Smooth muscle cell (in vitro differentiated cells): ENCODE results near the gene CNPY2. TPM values are rescaled to one million over a fixed set of nuclear protein-coding genes. Genes with fewer than 3 reads are reported as not detected.
"Not testable (repeated sequence)": the region's sequence is repeated elsewhere in the genome, so short reads cannot be mapped to it uniquely, and the experiment has no call there.

ENCODE experiments used
- DNase-seq: peaks from one replicate; lab custom pipeline; 2025; ENCODE audit not compliant: unreplicated experiment; lab: John Stamatoyannopoulos, UW
- H2AFZ ChIP-seq: fragments of 200-600 bp; sonication (generic); 2 replicates; pipeline ENCODE4 v1.6.0; 2016; ENCODE audit warnings: antibody characterized with exemption, low read depth, mild to moderate bottlenecking
- H3F3A ChIP-seq: fragments of 200-600 bp; sonication (generic); 2 replicates; pipeline ENCODE4 v1.6.0; 2017; ENCODE audit warnings: antibody characterized with exemption, low read depth
- H3K27ac ChIP-seq: fragments of 200-600 bp; sonication (generic); 2 replicates; pipeline ENCODE4 v1.5.1; 2016; ENCODE audit warnings: low read depth, mild to moderate bottlenecking
- H3K27me3 ChIP-seq: fragments of 200-600 bp; sonication (generic); 2 replicates; pipeline ENCODE4 v1.6.1; 2016; ENCODE audit warnings: low read depth, mild to moderate bottlenecking
- H3K36me3 ChIP-seq: fragments of 200-600 bp; sonication (generic); 2 replicates; pipeline ENCODE4 v1.5.1; 2016; ENCODE audit warnings: low read depth
- H3K4me1 ChIP-seq: fragments of 200-600 bp; sonication (generic); 2 replicates; pipeline ENCODE4 v1.5.1; 2016; ENCODE audit warnings: low read depth
- H3K4me2 ChIP-seq: fragments of 200-600 bp; sonication (generic); 2 replicates; pipeline ENCODE4 v1.6.0; 2016; ENCODE audit warnings: mild to moderate bottlenecking
- H3K4me3 ChIP-seq: fragments of 200-600 bp; sonication (generic); 2 replicates; pipeline ENCODE4 v1.5.1; 2016; ENCODE audit warnings: mild to moderate bottlenecking
- H3K79me2 ChIP-seq: fragments of 200-600 bp; sonication (generic); 2 replicates; pipeline ENCODE4 v1.6.0; 2016; ENCODE audit warnings: low read depth, mild to moderate bottlenecking
- H3K9ac ChIP-seq: fragments of 200-600 bp; sonication (generic); 2 replicates; pipeline ENCODE4 v1.6.0; 2016; ENCODE audit warnings: low read depth
- H3K9me3 ChIP-seq: fragments of 200-600 bp; sonication (generic); replicated peaks from 2 replicates; pipeline ENCODE4 v1.5.1; 2016; ENCODE audit warnings: low read depth
- H4K20me1 ChIP-seq: fragments of 200-600 bp; sonication (generic); 2 replicates; pipeline ENCODE4 v1.6.0; 2016; ENCODE audit warnings: low read depth
- CTCF ChIP-seq: fragments of 200-600 bp; sonication (generic); IDR thresholded peaks from 2 replicates; pipeline ENCODE4 v1.5.1; 2017; ENCODE audit warnings: borderline replicate concordance, mild to moderate bottlenecking, antibody characterized with exemption; ENCODE audit not compliant: insufficient read depth, poor library complexity, severe bottlenecking
- WGBS: methylation state at CpG from one replicate; pipeline ENCODE4 v1.1.7; 2016; ENCODE audit warnings: low lambda C conversion rate; 5-methylcytosine and 5-hydroxymethylcytosine counted together
- polyA plus RNA-seq: library from polyadenylated mRNA; unstranded; fragments of >200 nt; fragmentation: Nextera tagmentation; extraction: Ambion mirVana; gene quantifications from 2 replicates; pipeline ENCODE4 v1.2.1, GENCODE V29; 2016
- total RNA-seq: library from RNA; depleted of rRNA; stranded (reverse); fragments of >200 nt; gene quantifications from 2 replicates; pipeline ENCODE4 v1.2.3, GENCODE V29; 2014

CNPY2 gene
- total and polyA plus RNA-seq, 2 experiments from 2014 or later: 147 to 334 TPM

GRCh38 chr12:56293795-56294194 is 22.0 kb downstream of the CNPY2 start:
- no peak for DNase-seq

GRCh38 chr12:56288705-56289387 is 26.9 kb downstream of the CNPY2 start:
- peaks cover 62% of the 10 kb centered on the region for H4K20me1 ChIP-seq
- H3K36me3 ChIP-seq: peaks cover 1% of the 10 kb centered on the region
- H3K9ac ChIP-seq: no peak overlapping the region
- H3K79me2 ChIP-seq: peaks cover 66% of the 10 kb centered on the region
- H3K9me3 ChIP-seq: no peaks in the 10 kb centered on the region
- no peak for TF ChIP-seq CTCF
- 91% methylated on average over 3 of the region's 3 CpGs for WGBS
- no peak for DNase-seq
- no peaks in the 10 kb centered on the region for H3F3A ChIP-seq
- H3K4me2 ChIP-seq: no peak overlapping the region
- H3K27me3 ChIP-seq: no peaks in the 10 kb centered on the region
- H2AFZ ChIP-seq: no peak overlapping the region
- no peak overlapping the region for H3K4me3 ChIP-seq
- no peaks in the 10 kb centered on the region for H3K4me1 ChIP-seq
- no peak overlapping the region for H3K27ac ChIP-seq

More at GRCh38 chr12:56293795-56294194, 22.0 kb downstream of the CNPY2 start:
- TF ChIP-seq CTCF: no peak
- no peak overlapping the region for H3K9ac ChIP-seq
- no peak overlapping the region for H3K27ac ChIP-seq
- no peaks in the 10 kb centered on the region for H3K9me3 ChIP-seq
- H3K4me1 ChIP-seq: peaks cover 3% of the 10 kb centered on the region
- H3K27me3 ChIP-seq: no peaks in the 10 kb centered on the region
- peaks cover 92% of the 10 kb centered on the region for H3K79me2 ChIP-seq
- WGBS: 96% methylated on average over 5 of the region's 5 CpGs
- no peak overlapping the region for H3K4me3 ChIP-seq
- H3F3A ChIP-seq: no peaks in the 10 kb centered on the region
- H3K36me3 ChIP-seq: no peaks in the 10 kb centered on the region
- H4K20me1 ChIP-seq: peaks cover 78% of the 10 kb centered on the region
- H3K4me2 ChIP-seq: no peak overlapping the region
- H2AFZ ChIP-seq: no peak overlapping the region

GRCh38 chr12:56286044-56286830 is 29.6 kb downstream of the CNPY2 start:
- no peak overlapping the region for H3K4me3 ChIP-seq
- H3K4me2 ChIP-seq: no peak overlapping the region
- H3K9me3 ChIP-seq: no peaks in the 10 kb centered on the region
- H3K9ac ChIP-seq: no peak overlapping the region
- peaks cover 46% of the 10 kb centered on the region for H3K79me2 ChIP-seq
- no peak for TF ChIP-seq CTCF
- H4K20me1 ChIP-seq: peaks cover 38% of the 10 kb centered on the region
- DNase-seq: no peak
- H3K36me3 ChIP-seq: peaks cover 23% of the 10 kb centered on the region
- no peak overlapping the region for H2AFZ ChIP-seq
- H3F3A ChIP-seq: no peaks in the 10 kb centered on the region
- H3K4me1 ChIP-seq: no peaks in the 10 kb centered on the region
- H3K27ac ChIP-seq: no peak overlapping the region
- 95% methylated on average over 4 of the region's 4 CpGs for WGBS
- H3K27me3 ChIP-seq: no peaks in the 10 kb centered on the region

- H3K36me3 ChIP-seq: peaks cover 29% of the 10 kb centered on the region
Measured at GRCh38 chr12:56284263-56284662, 31.5 kb downstream of the CNPY2 start.

More at GRCh38 chr12:56284263-56284662, 31.5 kb downstream of the CNPY2 start:
- H3K9me3 ChIP-seq, H3K9ac ChIP-seq, H3K4me1 ChIP-seq, H2AFZ ChIP-seq, H3K4me2 ChIP-seq, H3F3A ChIP-seq, DNase-seq, H3K27me3 ChIP-seq, H3K4me3 ChIP-seq, H3K27ac ChIP-seq: not testable (repeated sequence)
- H4K20me1 ChIP-seq: peaks cover 25% of the 10 kb centered on the region
- over 99% methylated on average over 5 of the region's 5 CpGs for WGBS
- peaks cover 27% of the 10 kb centered on the region for H3K79me2 ChIP-seq
